Trophoblast cell (in vitro differentiated cells and primary cell): ENCODE data around the gene NPTN.

Source experiments
- DNase-seq, 2 donors: peaks; one replicate each; pipeline ENCODE4 v3.0.0-alpha.2; 2016
- H2AFZ ChIP-seq: 2 replicates; pipeline ENCODE4 v1.6.1; 2013; ENCODE audit warnings: low read length, moderate library complexity, mild to moderate bottlenecking; ENCODE audit not compliant: insufficient read depth, poor library complexity
- H2AK5ac ChIP-seq: 2 replicates; pipeline ENCODE4 v1.6.1; 2013; ENCODE audit warnings: mild to moderate bottlenecking, low read length
- H2BK120ac ChIP-seq: 2 replicates; pipeline ENCODE4 v1.6.1; 2013; ENCODE audit warnings: low read length, mild to moderate bottlenecking, moderate library complexity; ENCODE audit not compliant: insufficient read depth, poor library complexity
- H2BK12ac ChIP-seq: 2 replicates; pipeline ENCODE4 v1.6.1; 2013; ENCODE audit warnings: mild to moderate bottlenecking, low read length, moderate library complexity
- H2BK5ac ChIP-seq: 2 replicates; pipeline ENCODE4 v1.6.1; 2013; ENCODE audit warnings: low read length, low read depth, moderate library complexity, mild to moderate bottlenecking; ENCODE audit not compliant: poor library complexity
- H3K14ac ChIP-seq: 2 replicates; pipeline ENCODE4 v1.6.1; 2013; ENCODE audit warnings: mild to moderate bottlenecking, low read length
- H3K18ac ChIP-seq: 2 replicates; pipeline ENCODE4 v1.6.1; 2013; ENCODE audit warnings: mild to moderate bottlenecking, low read length
- H3K23ac ChIP-seq: 2 replicates; pipeline ENCODE4 v1.6.1; 2013; ENCODE audit warnings: low read length
- H3K27ac ChIP-seq: 2 replicates; pipeline ENCODE4 v1.5.1; 2013; ENCODE audit warnings: low read depth, mild to moderate bottlenecking, inconsistent platforms, low read length, moderate library complexity
- H3K27me3 ChIP-seq: 2 replicates; pipeline ENCODE4 v1.6.1; 2013; ENCODE audit warnings: inconsistent platforms, mild to moderate bottlenecking, low read length, moderate library complexity; ENCODE audit not compliant: insufficient read depth
- H3K36me3 ChIP-seq, 2 experiments: 1 replicate in 1 of 2; 2 replicates in 1 of 2; pipeline ENCODE4 v1.6.1; 2013; ENCODE audit warnings: low read length in 2 of 2, mild to moderate bottlenecking in 2 of 2, moderate library complexity in 1 of 2; ENCODE audit not compliant: insufficient read depth in 2 of 2, control insufficient read depth in 1 of 2
- H3K4ac ChIP-seq: 2 replicates; pipeline ENCODE4 v1.6.1; 2013; ENCODE audit warnings: low read depth, mild to moderate bottlenecking, low read length, moderate library complexity
- H3K4me1 ChIP-seq, 2 experiments: 1 replicate in 1 of 2; 2 replicates in 1 of 2; pipeline ENCODE4 v1.6.1; 2013; ENCODE audit warnings: low read length in 2 of 2, mild to moderate bottlenecking in 2 of 2, moderate library complexity in 1 of 2; ENCODE audit not compliant: insufficient read depth in 2 of 2, control insufficient read depth in 1 of 2
- H3K4me2 ChIP-seq: 2 replicates; pipeline ENCODE4 v1.6.1; 2013; ENCODE audit warnings: inconsistent platforms, mild to moderate bottlenecking, low read length, moderate library complexity
- H3K4me3 ChIP-seq: 2 replicates; pipeline ENCODE4 v1.5.1; 2013; ENCODE audit warnings: mild to moderate bottlenecking, low read depth, low read length, inconsistent platforms
- H3K79me1 ChIP-seq: one replicate; pipeline ENCODE4 v1.6.1; 2013; ENCODE audit warnings: low read length
- H3K79me2 ChIP-seq: 2 replicates; pipeline ENCODE4 v1.6.1; 2013; ENCODE audit warnings: low read length, mild to moderate bottlenecking; ENCODE audit not compliant: control insufficient read depth, insufficient read depth, poor library complexity
- H3K9ac ChIP-seq: 2 replicates; pipeline ENCODE4 v1.6.1; 2013; ENCODE audit warnings: mild to moderate bottlenecking, low read length
- H3K9me3 ChIP-seq: 2 replicates; pipeline ENCODE4 v1.6.1; 2013; ENCODE audit warnings: low read depth, mild to moderate bottlenecking, control low read depth, inconsistent platforms, low read length; ENCODE audit not compliant: insufficient read depth
- H4K12ac ChIP-seq: 2 replicates; pipeline ENCODE4 v1.6.1; 2013; ENCODE audit warnings: low read depth, mild to moderate bottlenecking, low read length, moderate library complexity
- H4K8ac ChIP-seq: 2 replicates; pipeline ENCODE4 v1.6.1; 2013; ENCODE audit warnings: low read depth, mild to moderate bottlenecking, low read length, moderate library complexity
- H4K91ac ChIP-seq: one replicate; pipeline ENCODE4 v1.6.1; 2013; ENCODE audit warnings: low read depth, mild to moderate bottlenecking, low read length, moderate library complexity
- WGBS: extraction: QIAGEN DNeasy Blood & Tissue Kit; methylation state at CpG from one replicate; pipeline ENCODE4 v1.1.7; 2013; ENCODE audit warnings: missing lambda C conversion rate; ENCODE audit not compliant: insufficient read length, insufficient coverage; ENCODE audit errors: extremely low coverage; 5-methylcytosine and 5-hydroxymethylcytosine counted together

The NPTN gene

DNA sequence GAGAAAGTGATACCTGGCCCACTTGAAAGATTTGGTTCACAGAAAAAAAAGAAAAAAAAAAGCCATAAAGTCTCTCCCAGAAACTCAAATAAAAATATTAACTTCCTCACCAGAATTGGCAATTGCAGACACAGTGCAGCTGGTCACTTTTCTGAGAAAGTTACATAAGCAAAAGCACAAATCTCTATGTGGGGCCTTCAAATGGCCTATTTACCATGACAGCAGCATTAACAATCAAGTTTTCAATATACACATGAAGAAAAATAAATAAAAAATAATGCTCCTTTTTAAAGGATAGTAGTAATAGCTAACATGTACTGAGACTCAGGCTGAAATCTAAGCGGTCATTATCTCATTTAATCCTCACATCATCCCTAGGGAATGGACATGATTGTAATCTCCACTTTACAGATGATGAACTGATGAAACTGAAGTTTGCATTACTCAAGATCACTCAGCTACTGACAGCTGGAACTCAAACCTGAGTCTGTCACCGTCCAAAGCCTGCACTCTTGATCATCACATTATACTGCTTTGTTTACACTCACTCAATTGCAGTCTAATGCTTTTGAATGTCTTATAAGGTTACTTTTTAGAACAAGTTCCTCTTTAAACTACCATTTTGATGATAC lies 3.3 kb downstream of the NPTN start:
- Histone ChIP-seq H3K4me2 (no peak overlapping the region), H3K4me3 (no peak overlapping the region), H2BK120ac (no peak overlapping the region), H3K14ac (no peak overlapping the region), H3K79me2 (peaks cover 16% of the 10 kb centered on the region), H4K8ac (no peak overlapping the region), H3K27ac (no peak overlapping the region), H3K9ac (no peak overlapping the region), H3K27me3 (no peaks in the 10 kb centered on the region), H4K12ac (no peak overlapping the region), H3K79me1 (peaks cover 16% of the 10 kb centered on the region), H4K91ac (no peak overlapping the region), H2AK5ac (no peak overlapping the region), H3K18ac (no peak overlapping the region), H2BK12ac (no peak overlapping the region), H2AFZ (no peak overlapping the region), H3K4me1 (peaks cover 11 to 15% of the 10 kb centered on the region in 2 experiments), H3K9me3 (no peaks in the 10 kb centered on the region), H3K4ac (peak overlapping the region; percentile 41), H2BK5ac (no peak overlapping the region), H3K23ac (no peak overlapping the region), H3K36me3 (no peaks in the 10 kb centered on the region)
- WGBS = no CpG with 5 or more reads among the region's 2 CpGs
- peak in 1 of 2 donors; percentile 70 for DNase-seq

GRCh38 chr15:73628976-73629797 lies 4.0 kb downstream of the NPTN start:
- Histone ChIP-seq H3K79me1 (peaks cover 12% of the 10 kb centered on the region), H3K79me2 (peaks cover 16% of the 10 kb centered on the region), H3K14ac (no peak overlapping the region), H2AFZ (no peak overlapping the region), H2BK5ac (no peak overlapping the region), H4K12ac (no peak overlapping the region), H3K9me3 (no peaks in the 10 kb centered on the region), H3K9ac (no peak overlapping the region), H2BK120ac (no peak overlapping the region), H4K91ac (no peak overlapping the region), H3K27ac (no peak overlapping the region), H3K4ac (peak overlapping the region; percentile 29), H4K8ac (no peak overlapping the region), H3K4me2 (no peak overlapping the region), H3K18ac (no peak overlapping the region), H3K4me1 (peaks cover 6 to 9% of the 10 kb centered on the region in 2 experiments), H3K23ac (no peak overlapping the region), H3K4me3 (no peak overlapping the region), H2BK12ac (no peak overlapping the region), H3K27me3 (no peaks in the 10 kb centered on the region), H3K36me3 (no peaks in the 10 kb centered on the region), H2AK5ac (no peak overlapping the region)
- peak in 1 of 2 donors; percentile 17 for DNase-seq
- no CpG with 5 or more reads among the region's 7 CpGs for WGBS

- H3K79me1 ChIP-seq = peaks cover 6% of the 10 kb centered on the region
- no peak overlapping the region for H4K8ac ChIP-seq
- no peak for DNase-seq
- H3K36me3 ChIP-seq = no peaks in the 10 kb centered on the region
- no peak overlapping the region for H3K4ac ChIP-seq
- no peak overlapping the region for H3K4me3 ChIP-seq
- no peak overlapping the region for H3K18ac ChIP-seq
- no peak overlapping the region for H3K9ac ChIP-seq
- H3K79me2 ChIP-seq = peaks cover 12% of the 10 kb centered on the region
- no peak overlapping the region for H2BK12ac ChIP-seq
- H2BK120ac ChIP-seq = no peak overlapping the region
- no peak overlapping the region for H2AFZ ChIP-seq
- H3K4me2 ChIP-seq = no peak overlapping the region
- WGBS = no CpG with 5 or more reads among the region's 2 CpGs
- no peak overlapping the region for H3K23ac ChIP-seq
- H3K4me1 ChIP-seq = peaks cover 2 to 5% of the 10 kb centered on the region in 2 experiments
- H3K27me3 ChIP-seq = no peaks in the 10 kb centered on the region
- H2AK5ac ChIP-seq = no peak overlapping the region
- H4K91ac ChIP-seq = no peak overlapping the region
- no peak overlapping the region for H3K27ac ChIP-seq
- H3K9me3 ChIP-seq = no peaks in the 10 kb centered on the region
- H2BK5ac ChIP-seq = no peak overlapping the region
- H4K12ac ChIP-seq = no peak overlapping the region
- H3K14ac ChIP-seq = no peak overlapping the region
These were observed 5.1 kb downstream of the NPTN start for GRCh38 chr15:73628102-73628501.

- no peak overlapping the region for H3K18ac ChIP-seq
- H3K4ac ChIP-seq = no peak overlapping the region
- H3K9ac ChIP-seq = no peak overlapping the region
- no peak overlapping the region for H4K12ac ChIP-seq
- no peaks in the 10 kb centered on the region for H3K9me3 ChIP-seq
- peaks cover 0 to 3% of the 10 kb centered on the region in 2 experiments for H3K4me1 ChIP-seq
- H2AK5ac ChIP-seq = no peak overlapping the region
- H4K8ac ChIP-seq = no peak overlapping the region
- peaks cover 2% of the 10 kb centered on the region for H3K79me2 ChIP-seq
- no peak overlapping the region for H3K14ac ChIP-seq
- H3K4me2 ChIP-seq = no peak overlapping the region
- no peak overlapping the region for H2BK12ac ChIP-seq
- no peak overlapping the region for H4K91ac ChIP-seq
- WGBS = no CpG with 5 or more reads among the region's 2 CpGs
- H3K23ac ChIP-seq = no peak overlapping the region
- H2AFZ ChIP-seq = no peak overlapping the region
- H2BK5ac ChIP-seq = no peak overlapping the region
- H3K4me3 ChIP-seq = no peak overlapping the region
- H3K27me3 ChIP-seq = no peaks in the 10 kb centered on the region
- no peak for DNase-seq
- no peak overlapping the region for H2BK120ac ChIP-seq
- no peaks in the 10 kb centered on the region for H3K79me1 ChIP-seq
- H3K36me3 ChIP-seq = no peaks in the 10 kb centered on the region
- H3K27ac ChIP-seq = no peak overlapping the region
These were observed 7.1 kb downstream of the NPTN start for GRCh38 chr15:73626072-73626471.
